HG03064 (cell line): ENCODE data around the gene SAP30.

Source experiments
- ATAC-seq: cut with Tn5 transposase; IDR thresholded peaks from one replicate; pipeline ENCODE4 v1.9.1; 2021; ENCODE audit warnings: low read depth; ENCODE audit not compliant: unreplicated experiment

Gene SAP30

DNA sequence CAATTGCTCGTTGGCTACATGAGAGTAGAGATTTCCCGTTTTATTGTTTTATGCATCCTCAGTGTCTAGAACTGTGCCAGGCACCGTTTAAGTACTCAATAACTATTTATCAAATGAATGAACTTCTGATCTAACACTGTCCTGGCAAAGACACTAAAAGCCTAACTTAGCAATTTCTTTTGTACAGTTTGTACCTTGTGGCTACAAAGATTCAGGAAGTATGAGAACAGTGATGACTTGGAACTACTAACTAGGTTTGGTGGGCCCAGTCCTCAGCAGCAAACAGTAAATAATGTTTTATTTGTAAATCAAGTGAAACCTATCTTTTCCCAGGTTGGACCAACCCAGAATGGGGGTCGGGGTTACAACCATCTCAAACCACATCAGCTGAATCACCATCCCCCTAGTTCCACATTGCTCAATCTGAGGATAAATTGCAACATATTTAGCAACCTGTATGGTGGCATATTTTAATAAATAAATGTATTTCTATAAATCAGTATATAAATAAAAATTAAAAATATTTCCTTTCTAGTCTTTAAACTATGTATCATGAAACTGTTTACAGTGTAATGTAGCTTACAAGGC lies 40.4 kb downstream of the SAP30 start:
- ATAC-seq, result no peak

- no peak for ATAC-seq
Measured at GRCh38 chr4:173413036-173413435, 42.3 kb downstream of the SAP30 start.

GRCh38 chr4:173414456-173414855 lies 43.7 kb downstream of the SAP30 start:
- ATAC-seq, result no peak

DNA sequence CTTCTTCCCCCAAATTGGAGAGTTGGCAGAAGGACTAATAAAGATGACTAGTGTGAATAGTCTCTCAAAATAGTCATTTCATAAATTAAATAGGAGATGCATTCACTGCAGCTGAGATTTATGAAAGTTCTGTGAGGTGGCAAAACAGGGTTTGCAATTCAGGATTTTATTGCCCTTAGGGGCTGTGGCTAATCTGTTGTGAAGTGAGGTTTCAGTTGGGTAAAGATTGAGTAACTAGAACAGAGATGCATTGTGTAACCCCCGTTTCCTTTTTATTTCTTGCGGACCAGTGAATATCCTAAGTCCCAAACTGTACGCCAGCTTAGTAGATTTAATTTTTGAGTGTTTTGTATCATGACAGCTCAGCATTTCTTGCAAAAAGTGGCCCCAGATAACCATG lies 44.3 kb downstream of the SAP30 start:
- ATAC-seq, result no peak

GRCh38 chr4:173415885-173416653 lies 45.3 kb downstream of the SAP30 start:
- no peak for ATAC-seq

GRCh38 chr4:173417833-173418232 lies 47.1 kb downstream of the SAP30 start:
- no peak for ATAC-seq

- ATAC-seq, result no peak
Measured at GRCh38 chr4:173418639-173419038, 47.9 kb downstream of the SAP30 start.

DNA sequence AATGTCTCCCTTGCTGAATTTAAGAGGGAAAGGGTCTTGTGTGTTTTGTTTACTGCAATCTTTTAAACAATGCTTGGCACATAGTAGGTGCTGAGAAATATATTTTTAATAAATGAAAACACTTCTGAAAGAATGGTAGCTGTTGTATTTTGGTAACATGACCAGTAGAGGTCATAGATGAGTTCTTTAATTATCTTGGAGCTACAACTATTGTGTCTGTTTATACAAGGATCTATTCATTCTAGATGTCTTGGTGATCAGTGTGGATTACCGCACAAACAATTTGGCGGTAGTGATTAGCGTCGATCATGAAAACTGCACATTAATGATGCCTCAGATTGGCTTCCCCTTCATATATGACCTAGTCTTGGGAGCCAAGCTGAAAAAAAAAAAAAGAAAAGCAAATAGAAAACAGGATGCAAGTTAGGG lies 49.6 kb downstream of the SAP30 start:
- no peak for ATAC-seq

GRCh38 chr4:173420801-173421200 lies 50.0 kb downstream of the SAP30 start:
- no peak for ATAC-seq

DNA sequence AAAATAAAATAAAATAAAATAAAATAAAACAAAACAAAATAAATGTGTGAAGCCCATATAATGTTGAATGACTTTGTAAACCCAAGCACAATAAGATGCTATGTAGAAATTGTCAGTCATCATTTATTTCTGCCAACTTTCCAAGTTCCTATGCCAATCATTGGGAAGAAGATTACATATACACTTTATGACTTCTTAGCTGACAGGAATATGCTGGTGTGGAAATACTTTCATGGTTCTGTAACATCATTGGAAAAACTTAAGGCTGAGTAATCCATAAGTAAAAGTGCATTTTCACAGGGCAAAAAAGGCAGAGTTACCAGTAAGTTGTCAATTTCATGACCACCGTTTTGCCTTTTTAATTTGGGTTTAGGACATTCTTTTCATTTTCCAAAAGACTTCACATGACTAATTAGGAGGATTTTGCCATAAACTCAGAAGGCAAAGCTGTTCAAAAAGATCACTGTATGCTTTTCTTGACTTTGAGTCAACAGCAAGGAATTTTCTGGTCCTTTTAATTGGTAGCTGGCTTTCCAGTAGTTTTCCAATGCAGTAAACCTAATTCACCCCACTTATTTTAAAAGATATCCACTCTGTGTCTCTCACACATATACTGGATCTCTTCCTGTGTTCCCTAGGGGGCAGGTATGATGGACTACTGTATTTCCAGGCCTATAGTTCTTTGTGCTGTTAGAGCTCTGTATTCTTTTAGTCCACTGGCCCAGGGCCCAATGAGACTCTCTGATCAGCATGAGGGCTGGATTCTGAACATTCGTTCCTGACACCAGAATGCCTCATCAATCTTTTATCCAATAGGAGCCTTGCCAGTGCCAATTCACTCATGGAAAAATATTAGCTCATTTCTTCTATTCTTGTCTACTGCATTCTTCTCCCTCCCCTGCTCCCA lies 54.4 kb downstream of the SAP30 start:
- ATAC-seq, result no peak

GRCh38 chr4:173426064-173426463 lies 55.3 kb downstream of the SAP30 start:
- no peak for ATAC-seq
